NCI-H748 treated with DMSO at 0.1 percent for 48 hours (cell line): ENCODE results near the gene LMBR1.
"Not testable (repeated sequence)": the region's sequence is repeated elsewhere in the genome, so short reads cannot be mapped to it uniquely, and the experiment has no call there.

Experiments
- DNase-seq: peaks from one replicate; lab custom pipeline; 2025; lab: John Stamatoyannopoulos, UW

The LMBR1 gene

DNA sequence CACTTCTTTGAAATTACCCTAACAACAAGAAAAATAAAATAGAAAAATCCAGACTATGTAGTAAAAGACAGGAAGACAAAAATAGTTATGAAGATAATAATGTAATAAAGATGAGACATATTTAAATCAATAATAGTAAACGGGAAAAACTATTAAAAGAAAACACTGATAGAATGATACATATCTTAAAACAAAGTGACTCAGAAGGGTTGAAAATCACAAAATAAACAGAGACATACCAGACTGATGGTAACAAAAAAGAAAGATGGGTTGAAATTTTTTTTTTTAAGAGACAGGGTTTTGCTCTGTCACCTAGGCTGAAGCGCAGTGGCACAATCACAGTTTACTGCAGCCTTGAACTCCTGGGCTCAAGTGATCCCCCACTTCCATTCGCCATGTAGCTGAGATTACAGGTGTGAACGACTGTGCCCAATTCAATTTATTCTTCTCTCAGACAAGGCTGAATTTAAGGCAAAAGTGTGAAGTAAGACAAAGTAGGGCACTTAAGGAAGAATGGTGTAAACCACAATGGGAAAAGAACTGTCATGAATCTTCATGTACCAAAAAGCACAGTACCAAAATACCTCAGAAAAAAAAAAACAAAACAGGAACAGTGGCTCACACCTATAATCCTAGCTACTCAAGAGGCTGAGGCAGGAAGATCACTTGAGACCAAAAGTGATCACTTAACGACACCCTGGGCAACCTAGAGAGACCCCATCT is 47.4 kb downstream of the LMBR1 start:
- no peak for DNase-seq

DNA sequence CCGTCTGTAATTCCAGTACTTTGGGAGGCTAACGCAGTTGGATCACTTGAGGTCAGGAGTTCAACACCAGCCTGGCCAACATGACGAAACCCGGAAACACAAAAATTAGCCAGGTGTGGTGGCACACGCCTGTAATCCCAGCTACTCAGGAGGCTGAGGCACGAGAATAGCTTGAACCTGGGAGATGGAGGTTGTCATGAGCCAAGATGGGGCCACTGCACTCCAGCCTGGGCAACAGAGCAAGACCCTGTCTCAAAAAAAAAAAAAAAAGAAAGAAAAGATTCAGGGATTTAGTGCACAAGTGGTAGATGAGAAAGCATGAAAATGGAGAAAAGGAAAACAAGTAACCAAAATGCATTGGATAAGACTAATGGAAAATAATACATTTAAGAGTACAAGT is 49.4 kb downstream of the LMBR1 start:
- DNase-seq, result not testable (repeated sequence)

GRCh38 chr7:156843157-156843556 is 49.8 kb downstream of the LMBR1 start:
- no peak for DNase-seq

DNA sequence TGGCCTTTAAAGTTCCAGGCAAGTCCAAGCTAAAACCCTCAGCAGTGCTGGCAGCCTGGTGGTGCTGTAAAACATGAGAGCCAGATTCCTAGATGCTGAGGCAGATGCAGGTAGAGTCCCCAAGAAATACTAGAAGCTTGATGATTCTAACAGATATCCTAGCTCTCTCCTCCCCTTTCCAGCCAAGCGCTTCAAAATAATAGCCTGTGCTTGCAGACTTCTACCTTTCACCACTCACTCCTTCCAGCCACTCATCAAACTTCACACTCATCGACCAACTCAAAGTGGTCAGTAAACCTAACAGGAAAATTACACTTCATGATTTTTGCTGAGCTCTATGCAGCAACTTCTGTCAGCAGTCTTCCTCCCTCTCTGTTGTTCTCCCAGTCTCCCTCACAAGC is 50.2 kb downstream of the LMBR1 start:
- no peak for DNase-seq

- DNase-seq, result no peak
These were observed 50.7 kb downstream of the LMBR1 start for GRCh38 chr7:156842317-156842716.

DNA sequence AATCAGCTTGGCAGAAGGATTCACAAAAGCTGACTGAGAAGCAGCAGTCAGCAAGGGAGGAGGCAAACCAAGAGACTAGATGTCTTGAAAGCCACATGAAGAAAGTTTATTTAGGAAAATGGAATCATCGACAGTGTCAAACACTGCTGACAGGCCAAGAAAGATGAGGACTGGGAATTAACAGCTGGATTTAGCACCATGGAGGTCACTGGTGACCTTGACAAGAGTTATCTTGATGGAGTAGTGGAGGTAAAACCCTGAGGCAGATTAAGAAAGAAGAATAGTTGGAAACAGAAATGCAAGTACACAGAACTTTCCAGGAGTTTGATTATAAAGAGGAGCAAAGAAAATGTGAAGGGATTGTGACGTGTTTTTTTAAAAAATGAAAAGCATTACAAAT is 51.5 kb downstream of the LMBR1 start:
- DNase-seq, result no peak

GRCh38 chr7:156840134-156840533 is 52.8 kb downstream of the LMBR1 start:
- DNase-seq, result no peak

DNA sequence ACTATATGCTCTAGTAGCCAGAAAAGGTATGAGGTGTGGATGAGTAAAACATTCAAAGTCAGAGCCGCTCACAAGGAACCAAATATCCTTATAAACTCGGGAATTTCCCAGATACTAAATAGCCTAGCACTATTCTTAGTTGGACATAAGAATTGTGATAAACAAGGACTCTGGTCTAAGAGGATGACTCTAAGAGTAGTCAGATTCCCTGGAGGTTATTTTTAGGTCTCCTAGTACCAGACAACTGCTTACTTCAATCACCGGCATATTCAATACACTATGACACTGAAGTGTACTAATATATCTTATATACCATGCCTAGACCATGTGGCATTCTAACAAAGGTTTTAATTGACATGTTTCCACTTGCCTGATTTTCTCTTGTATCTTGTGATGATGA is 56.5 kb downstream of the LMBR1 start:
- DNase-seq, result no peak

DNA sequence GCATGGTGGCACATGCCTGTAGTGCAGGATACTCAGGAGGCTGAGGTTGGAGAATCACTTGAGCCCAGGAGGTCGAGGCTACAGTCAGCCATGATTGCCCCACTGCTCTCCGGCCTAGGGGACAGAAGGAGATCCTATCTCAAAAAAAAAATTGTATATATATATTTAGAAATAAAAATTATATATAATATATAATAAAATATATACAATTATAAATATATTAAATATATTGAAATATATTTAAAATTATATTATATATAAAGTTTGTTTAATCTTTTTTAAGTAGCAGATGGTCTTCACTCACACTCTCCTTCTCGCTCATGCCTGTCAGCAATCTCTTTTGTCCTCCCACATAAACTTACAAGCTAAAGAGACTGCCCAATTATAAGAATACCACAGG is 58.5 kb downstream of the LMBR1 start:
- DNase-seq, result no peak

GRCh38 chr7:156833312-156833711 is 59.7 kb downstream of the LMBR1 start:
- no peak for DNase-seq

GRCh38 chr7:156832195-156832877 is 60.6 kb downstream of the LMBR1 start:
- no peak for DNase-seq

- DNase-seq, result no peak
These were observed 63.2 kb downstream of the LMBR1 start for GRCh38 chr7:156829669-156830336.

GRCh38 chr7:156827587-156828203 is 65.3 kb downstream of the LMBR1 start:
- DNase-seq, result no peak

DNA sequence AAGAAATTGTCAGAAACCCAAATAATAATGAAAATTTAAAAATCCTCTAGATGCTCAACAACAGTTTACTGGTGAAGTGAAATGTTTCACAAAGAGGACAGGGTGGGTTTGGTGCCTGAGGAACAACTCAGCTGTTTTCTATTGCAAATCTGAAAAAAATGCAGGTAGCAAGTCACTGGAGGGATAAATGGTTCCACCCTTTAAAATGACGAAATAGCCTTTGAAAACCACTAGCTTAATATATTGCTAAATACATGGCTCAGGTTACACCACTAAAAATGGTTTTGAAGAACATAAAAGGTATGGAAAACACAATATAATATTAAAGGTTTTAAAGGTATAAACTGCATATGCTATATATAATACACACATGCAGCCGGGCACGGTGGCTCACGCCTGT is 69.5 kb downstream of the LMBR1 start:
- DNase-seq, result no peak

DNA sequence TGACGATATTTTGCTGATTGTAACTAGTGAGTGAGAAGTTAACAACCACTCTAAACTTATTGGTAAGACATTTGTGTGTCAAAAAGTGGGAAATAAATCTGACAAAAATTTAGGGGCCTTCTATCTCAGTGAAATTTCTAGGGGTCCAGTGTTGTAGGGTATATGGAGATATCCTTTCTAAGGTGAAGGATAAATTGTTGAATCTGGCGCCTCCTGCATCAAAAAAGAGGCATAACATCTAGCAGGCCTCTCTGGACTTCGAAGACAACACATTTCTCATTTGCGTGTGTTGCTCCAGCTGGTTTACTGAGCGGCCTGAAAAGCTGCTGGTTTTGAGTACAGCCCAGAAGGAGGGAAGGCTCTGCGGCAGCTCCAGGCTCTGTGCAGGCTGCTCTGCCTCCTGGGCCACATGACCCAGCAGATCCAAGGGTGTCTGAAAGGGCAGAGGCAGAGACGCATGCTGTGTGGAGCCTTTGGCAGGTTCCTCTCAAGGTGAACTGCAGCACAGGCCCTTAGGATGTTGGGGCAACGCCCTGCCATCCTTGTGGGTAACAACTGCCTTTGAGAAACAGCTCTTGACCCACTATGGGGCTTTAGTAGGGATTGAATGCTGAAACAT is 72.4 kb downstream of the LMBR1 start:
- DNase-seq, result no peak

DNA sequence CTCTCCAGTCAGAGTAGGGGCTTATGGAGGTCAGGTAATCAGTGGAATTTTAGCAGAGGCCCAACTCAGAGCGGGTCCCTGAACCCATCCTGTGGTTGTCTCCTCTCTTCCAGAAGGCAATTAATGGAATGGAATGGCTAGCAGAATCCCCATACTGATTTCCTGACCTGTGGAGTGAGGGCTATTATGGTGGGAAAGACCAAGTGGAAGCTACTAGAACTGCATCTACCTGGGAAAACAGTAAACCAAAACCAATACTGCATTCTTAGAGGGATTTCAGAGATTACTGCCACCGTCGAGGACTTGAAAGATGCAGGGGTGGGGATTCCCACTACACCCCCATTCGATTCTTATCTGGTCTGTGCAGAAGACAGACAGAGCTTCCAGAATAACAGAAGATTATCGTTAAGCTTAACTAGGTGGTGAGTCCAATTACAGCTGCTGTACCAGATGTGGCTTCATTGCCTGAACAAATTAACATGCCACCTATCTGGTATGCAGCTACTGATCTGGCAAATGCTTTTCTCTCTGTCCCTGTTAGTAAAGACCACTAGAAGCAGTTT is 73.2 kb downstream of the LMBR1 start:
- DNase-seq, result no peak

DNA sequence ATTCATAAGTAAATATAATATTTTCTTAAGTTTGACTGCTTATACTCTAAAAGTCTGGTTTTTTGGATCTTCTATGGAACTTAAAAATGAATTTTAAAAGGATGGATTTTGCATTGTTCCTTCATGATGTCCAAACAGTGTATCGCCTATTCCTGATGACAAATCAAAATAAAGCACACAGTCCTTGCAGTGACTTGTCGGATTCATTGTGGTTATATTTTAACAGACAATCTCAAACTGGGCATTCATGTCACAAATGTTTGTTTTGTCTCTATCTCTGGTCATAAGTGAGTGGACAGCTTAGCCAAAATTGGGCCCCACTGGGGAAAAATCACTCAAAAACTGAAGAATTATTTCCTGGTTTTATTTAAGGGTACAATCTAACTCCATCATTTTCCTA is 74.8 kb downstream of the LMBR1 start:
- no peak for DNase-seq

DNA sequence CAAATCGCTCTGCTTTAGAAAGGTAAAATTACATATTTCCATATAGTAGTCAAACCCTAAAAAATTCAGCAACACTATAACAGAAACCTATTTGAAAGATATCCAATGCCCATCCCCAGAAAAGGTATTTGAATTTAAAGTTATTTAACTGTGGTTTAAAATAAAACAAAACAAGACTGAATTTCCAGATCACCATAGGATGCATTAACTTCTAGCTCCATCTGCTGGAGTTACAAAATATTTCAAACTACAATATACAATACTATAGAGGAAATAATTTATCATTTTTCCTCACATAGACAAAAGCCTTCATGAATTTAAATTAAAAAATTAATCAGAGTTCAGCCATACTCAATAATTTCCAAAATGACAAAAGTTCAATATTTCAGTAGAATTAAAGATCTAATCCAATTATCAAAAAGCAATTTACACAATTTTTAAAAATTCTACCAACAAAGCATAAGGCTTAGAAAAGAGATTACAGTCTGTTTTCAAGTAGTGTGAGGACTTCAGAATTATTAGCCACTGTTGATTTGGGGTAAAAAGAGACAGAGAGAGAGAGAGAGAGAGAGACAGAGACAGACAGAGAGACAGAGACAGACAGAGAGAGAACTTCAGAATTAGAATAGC is 75.9 kb downstream of the LMBR1 start:
- DNase-seq, result no peak

DNA sequence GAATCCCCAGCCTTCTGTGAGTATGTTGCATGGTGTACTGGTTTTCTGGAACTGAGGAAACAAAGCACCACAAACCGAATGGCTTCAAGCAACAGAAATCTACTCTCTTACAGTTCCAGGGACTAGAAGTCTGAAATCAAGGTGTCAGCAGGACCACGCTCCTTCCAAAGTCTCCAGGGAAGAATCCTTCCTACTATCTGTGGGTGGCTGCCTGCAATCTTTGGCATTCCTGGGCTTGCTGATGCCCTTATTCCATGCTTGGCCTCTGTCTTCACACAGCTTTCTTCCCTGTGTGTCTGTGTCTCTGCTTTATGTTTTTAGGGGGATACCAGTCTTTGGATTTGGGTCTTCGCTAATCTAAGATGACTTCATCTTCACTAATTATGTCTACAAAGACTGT is 81.3 kb downstream of the LMBR1 start:
- no peak for DNase-seq

DNA sequence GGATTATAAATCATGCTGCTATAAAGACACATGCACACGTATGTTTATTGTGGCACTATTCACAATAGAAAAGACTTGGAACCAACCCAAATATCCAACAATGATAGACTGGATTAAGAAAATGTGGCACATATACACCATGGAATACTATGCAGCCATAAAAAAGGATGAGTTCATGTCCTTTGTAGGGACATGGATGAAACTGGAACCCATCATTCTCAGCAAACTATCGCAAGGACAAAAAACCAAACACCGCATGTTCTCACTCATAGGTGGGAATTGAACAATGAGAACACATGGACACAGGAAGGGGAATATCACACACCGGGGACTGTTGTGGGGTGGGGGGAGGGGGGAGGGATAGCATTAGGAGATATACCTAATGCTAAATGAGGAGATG is 89.3 kb downstream of the LMBR1 start:
- not testable (repeated sequence) for DNase-seq

GRCh38 chr7:156802214-156802613 is 90.8 kb downstream of the LMBR1 start:
- no peak for DNase-seq

- DNase-seq, result no peak
These were observed 97.6 kb downstream of the LMBR1 start for GRCh38 chr7:156795415-156795814.
